ENCODE results near the gene CPXM2. TPM values are rescaled to one million over a fixed set of nuclear protein-coding genes. Genes with fewer than 3 reads are reported as not detected.

CPXM2 gene
- polyA plus RNA-seq, 1 of the 3 experiments (the other 2 are of a cell fraction): not detected

DNA sequence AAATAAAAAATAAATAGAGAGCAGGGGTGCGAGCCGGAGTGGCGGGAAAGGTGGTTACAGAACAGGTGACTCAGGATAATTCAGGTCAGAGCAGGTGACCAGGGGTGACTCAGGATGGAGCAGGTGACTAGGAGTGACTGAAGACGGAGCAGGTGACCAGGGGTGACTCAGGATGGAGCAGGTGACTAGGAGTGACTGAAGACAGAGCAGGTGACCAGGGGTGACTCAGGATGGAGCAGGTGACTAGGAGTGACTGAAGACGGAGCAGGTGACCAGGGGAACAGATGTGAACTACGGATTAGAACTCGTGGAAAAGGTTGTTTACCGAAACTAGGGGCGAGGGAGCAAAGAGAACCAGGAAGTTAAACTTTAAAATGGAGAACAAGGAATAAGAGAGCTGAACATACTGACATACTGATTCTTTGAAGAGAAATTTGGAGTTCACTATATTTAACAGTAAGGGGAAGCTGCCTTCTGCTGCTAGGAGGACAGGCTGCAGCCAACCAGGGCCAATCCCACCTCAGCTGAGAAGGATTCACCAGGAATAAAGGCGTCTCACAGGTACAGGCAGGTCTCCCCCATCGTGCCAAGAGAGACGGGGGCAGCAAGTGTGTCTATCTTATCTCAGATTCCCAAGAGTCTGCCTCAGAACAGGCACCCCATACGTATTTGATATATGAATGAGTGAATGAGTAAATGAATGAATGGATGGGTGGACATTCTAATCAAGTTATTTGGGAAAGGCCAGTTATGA is 101.3 kb downstream of the CPXM2 start:
- Histone ChIP-seq H3K4me1 (ENCODE audit: control insufficient read depth in 1 of 2, insufficient read depth in 2 of 2, low read depth in 1 of 2, low read length in 1 of 2) (no peaks in the 10 kb centered on the region), H3K79me2 (ENCODE audit: insufficient read depth) (no peaks in the 10 kb centered on the region), H3K9me3 (no peaks in the 10 kb centered on the region), H3K27me3 (ENCODE audit: insufficient read depth) (no peaks in the 10 kb centered on the region), H2AFZ (ENCODE audit: low read depth) (no peak overlapping the region), H4K20me1 (ENCODE audit: insufficient read depth) (no peaks in the 10 kb centered on the region), H3F3A (replicated peaks; ENCODE audit: insufficient read depth) (no peaks in the 10 kb centered on the region), H3K27ac (ENCODE audit: low read depth in 2 of 2, low read length in 1 of 2) (no peak overlapping the region), H3K36me3 (replicated peaks in 1 of 2; ENCODE audit: control insufficient read depth in 1 of 2, insufficient read depth in 2 of 2, low read length in 1 of 2) (no peaks in the 10 kb centered on the region), H3K4me3 (ENCODE audit: low read depth in 2 of 2, low read length in 1 of 2) (no peak overlapping the region), H3K9ac (no peak overlapping the region), H3K4me2 (no peak overlapping the region), H3K9me2 (no peaks in the 10 kb centered on the region)
- no peak for DNase-seq
- TF ChIP-seq JUND (IDR thresholded peaks at IDR 0.05): no peak
- no peak for TF ChIP-seq MEF2A (IDR thresholded peaks at IDR 0.05; ENCODE audit: borderline replicate concordance, low read depth)
- TF ChIP-seq TEAD4 (IDR thresholded peaks at IDR 0.05; ENCODE audit: borderline replicate concordance, insufficient read depth): no peak
- TF ChIP-seq TCF12 (IDR thresholded peaks at IDR 0.05): no peak
- no peak for TF ChIP-seq RCOR1 (IDR thresholded peaks at IDR 0.05; ENCODE audit: low read length)
- no peak for TF ChIP-seq POLR2AphosphoS5 (IDR thresholded peaks at IDR 0.05; ENCODE audit: low read depth, low read length)
- TF ChIP-seq NFIC (IDR thresholded peaks at IDR 0.05; ENCODE audit: borderline replicate concordance): no peak
- TF ChIP-seq, protein P1, sequence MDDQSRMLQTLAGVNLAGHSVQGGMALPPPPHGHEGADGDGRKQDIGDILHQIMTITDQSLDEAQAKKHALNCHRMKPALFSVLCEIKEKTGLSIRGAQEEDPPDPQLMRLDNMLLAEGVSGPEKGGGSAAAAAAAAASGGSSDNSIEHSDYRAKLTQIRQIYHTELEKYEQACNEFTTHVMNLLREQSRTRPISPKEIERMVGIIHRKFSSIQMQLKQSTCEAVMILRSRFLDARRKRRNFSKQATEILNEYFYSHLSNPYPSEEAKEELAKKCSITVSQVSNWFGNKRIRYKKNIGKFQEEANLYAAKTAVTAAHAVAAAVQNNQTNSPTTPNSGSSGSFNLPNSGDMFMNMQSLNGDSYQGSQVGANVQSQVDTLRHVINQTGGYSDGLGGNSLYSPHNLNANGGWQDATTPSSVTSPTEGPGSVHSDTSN (IDR thresholded peaks at IDR 0.05): no peak
- TF ChIP-seq, protein P2, sequence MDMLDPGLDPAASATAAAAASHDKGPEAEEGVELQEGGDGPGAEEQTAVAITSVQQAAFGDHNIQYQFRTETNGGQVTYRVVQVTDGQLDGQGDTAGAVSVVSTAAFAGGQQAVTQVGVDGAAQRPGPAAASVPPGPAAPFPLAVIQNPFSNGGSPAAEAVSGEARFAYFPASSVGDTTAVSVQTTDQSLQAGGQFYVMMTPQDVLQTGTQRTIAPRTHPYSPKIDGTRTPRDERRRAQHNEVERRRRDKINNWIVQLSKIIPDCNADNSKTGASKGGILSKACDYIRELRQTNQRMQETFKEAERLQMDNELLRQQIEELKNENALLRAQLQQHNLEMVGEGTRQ (IDR thresholded peaks at IDR 0.05; ENCODE audit: borderline replicate concordance, low read depth, low read length): no peak
- TF ChIP-seq TAF1 (IDR thresholded peaks at IDR 0.05; ENCODE audit: borderline replicate concordance, low read depth, low read length): no peak
- TF ChIP-seq YY1 (IDR thresholded peaks at IDR 0.05; ENCODE audit: low read depth): no peak
- no peak for TF ChIP-seq CHD2 (IDR thresholded peaks at IDR 0.05; ENCODE audit: low read length, partially characterized antibody)
- no peak for TF ChIP-seq RXRA (IDR thresholded peaks at IDR 0.05; ENCODE audit: borderline replicate concordance, low read depth)
- TF ChIP-seq REST (IDR thresholded peaks at IDR 0.05; ENCODE audit: low read depth, low read length): no peak
- no peak for TF ChIP-seq NRF1 (IDR thresholded peaks at IDR 0.05; ENCODE audit: low read depth, low read length)
- TF ChIP-seq, protein P3, sequence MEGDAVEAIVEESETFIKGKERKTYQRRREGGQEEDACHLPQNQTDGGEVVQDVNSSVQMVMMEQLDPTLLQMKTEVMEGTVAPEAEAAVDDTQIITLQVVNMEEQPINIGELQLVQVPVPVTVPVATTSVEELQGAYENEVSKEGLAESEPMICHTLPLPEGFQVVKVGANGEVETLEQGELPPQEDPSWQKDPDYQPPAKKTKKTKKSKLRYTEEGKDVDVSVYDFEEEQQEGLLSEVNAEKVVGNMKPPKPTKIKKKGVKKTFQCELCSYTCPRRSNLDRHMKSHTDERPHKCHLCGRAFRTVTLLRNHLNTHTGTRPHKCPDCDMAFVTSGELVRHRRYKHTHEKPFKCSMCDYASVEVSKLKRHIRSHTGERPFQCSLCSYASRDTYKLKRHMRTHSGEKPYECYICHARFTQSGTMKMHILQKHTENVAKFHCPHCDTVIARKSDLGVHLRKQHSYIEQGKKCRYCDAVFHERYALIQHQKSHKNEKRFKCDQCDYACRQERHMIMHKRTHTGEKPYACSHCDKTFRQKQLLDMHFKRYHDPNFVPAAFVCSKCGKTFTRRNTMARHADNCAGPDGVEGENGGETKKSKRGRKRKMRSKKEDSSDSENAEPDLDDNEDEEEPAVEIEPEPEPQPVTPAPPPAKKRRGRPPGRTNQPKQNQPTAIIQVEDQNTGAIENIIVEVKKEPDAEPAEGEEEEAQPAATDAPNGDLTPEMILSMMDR (IDR thresholded peaks at IDR 0.05): no peak
- no peak for TF ChIP-seq GABPA (IDR thresholded peaks at IDR 0.05; ENCODE audit: low read depth)
- no peak for TF ChIP-seq ELF1 (IDR thresholded peaks at IDR 0.05)
- TF ChIP-seq, protein P4, sequence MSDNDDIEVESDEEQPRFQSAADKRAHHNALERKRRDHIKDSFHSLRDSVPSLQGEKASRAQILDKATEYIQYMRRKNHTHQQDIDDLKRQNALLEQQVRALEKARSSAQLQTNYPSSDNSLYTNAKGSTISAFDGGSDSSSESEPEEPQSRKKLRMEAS (IDR thresholded peaks at IDR 0.05; ENCODE audit: low read depth): no peak
- POLR2A ChIA-PET: no interaction called here
- CTCF ChIA-PET: interaction anchor here (0.7 kb wide), 1 partner anchor 151 kb away, joined by 3 read pairs; no protein-coding TSS in a partner anchor
- 32% methylated on average over 13 of the region's 13 CpGs for WGBS (ENCODE audit: low lambda C conversion rate)

All from SK-N-SH (cell line).